ENCODE results near the gene TEX48. TPM values are rescaled to one million over a fixed set of nuclear protein-coding genes. Genes with fewer than 3 reads are reported as not detected.

TEX48 gene
- total and polyA plus RNA-seq, 10 of the 15 experiments (the other 5 are each of a cell fraction or from before 2014, with no cell fraction given), result not detected

DNA sequence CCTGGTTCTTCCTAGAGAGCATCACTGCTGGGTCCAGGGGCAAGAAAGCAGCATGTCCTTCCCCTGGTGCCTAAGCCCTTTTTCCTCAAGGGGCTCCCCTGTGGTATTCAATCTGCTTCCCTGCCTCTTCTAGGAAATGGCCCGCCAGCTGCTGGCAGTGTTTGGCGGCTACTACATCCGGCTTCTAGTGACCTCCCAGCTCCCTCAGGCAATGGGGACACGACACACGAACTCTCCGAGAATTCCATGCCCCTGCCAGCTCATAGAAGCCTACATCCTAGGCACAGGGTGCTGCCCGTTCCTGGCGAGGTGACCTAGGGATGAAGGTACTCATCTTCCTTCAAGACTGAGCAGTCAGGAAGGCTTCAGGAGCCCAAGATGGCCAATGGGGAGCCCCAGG, 39.0 kb downstream of the TEX48 start:
- no peak overlapping the region for H3K27ac ChIP-seq (ENCODE audit: control insufficient read depth, insufficient read depth)
- no peaks in the 10 kb centered on the region for H3K9me3 ChIP-seq (replicated peaks; ENCODE audit: control insufficient read depth, insufficient read depth, low read length)
- H3K4me1 ChIP-seq (ENCODE audit: control insufficient read depth, insufficient read depth, low read length), result no peaks in the 10 kb centered on the region
- no peak for TF ChIP-seq SIX5 (IDR thresholded peaks at IDR 0.05; ENCODE audit: low read depth, low read length, severe bottlenecking)
- TF ChIP-seq CBX5 (IDR thresholded peaks at IDR 0.05; ENCODE audit: low read depth), result no peak
- no peak for TF ChIP-seq ATF7 (IDR thresholded peaks at IDR 0.05; ENCODE audit: low read depth)
- no peak for TF ChIP-seq RFX5 (IDR thresholded peaks at IDR 0.05; ENCODE audit: low read depth, low read length)
- TF ChIP-seq ZNF207 (IDR thresholded peaks at IDR 0.05; ENCODE audit: borderline replicate concordance), result no peak
- TF ChIP-seq NRF1 (conservative IDR thresholded peaks at IDR 0.05; ENCODE audit: low read depth, low read length), result no peak
- no peak for TF ChIP-seq STAT3 (IDR thresholded peaks at IDR 0.05; ENCODE audit: low read depth, low read length)
- no peak for TF ChIP-seq IRF3 (IDR thresholded peaks at IDR 0.05)
- no peak for TF ChIP-seq YY1 (IDR thresholded peaks at IDR 0.05; ENCODE audit: low read depth, low read length)
- TF ChIP-seq SP1 (IDR thresholded peaks at IDR 0.05; ENCODE audit: low read depth, low read length), result no peak
- TF ChIP-seq HDAC6 (IDR thresholded peaks at IDR 0.05; ENCODE audit: unreplicated experiment), result no peak
- TF ChIP-seq, protein P1, sequence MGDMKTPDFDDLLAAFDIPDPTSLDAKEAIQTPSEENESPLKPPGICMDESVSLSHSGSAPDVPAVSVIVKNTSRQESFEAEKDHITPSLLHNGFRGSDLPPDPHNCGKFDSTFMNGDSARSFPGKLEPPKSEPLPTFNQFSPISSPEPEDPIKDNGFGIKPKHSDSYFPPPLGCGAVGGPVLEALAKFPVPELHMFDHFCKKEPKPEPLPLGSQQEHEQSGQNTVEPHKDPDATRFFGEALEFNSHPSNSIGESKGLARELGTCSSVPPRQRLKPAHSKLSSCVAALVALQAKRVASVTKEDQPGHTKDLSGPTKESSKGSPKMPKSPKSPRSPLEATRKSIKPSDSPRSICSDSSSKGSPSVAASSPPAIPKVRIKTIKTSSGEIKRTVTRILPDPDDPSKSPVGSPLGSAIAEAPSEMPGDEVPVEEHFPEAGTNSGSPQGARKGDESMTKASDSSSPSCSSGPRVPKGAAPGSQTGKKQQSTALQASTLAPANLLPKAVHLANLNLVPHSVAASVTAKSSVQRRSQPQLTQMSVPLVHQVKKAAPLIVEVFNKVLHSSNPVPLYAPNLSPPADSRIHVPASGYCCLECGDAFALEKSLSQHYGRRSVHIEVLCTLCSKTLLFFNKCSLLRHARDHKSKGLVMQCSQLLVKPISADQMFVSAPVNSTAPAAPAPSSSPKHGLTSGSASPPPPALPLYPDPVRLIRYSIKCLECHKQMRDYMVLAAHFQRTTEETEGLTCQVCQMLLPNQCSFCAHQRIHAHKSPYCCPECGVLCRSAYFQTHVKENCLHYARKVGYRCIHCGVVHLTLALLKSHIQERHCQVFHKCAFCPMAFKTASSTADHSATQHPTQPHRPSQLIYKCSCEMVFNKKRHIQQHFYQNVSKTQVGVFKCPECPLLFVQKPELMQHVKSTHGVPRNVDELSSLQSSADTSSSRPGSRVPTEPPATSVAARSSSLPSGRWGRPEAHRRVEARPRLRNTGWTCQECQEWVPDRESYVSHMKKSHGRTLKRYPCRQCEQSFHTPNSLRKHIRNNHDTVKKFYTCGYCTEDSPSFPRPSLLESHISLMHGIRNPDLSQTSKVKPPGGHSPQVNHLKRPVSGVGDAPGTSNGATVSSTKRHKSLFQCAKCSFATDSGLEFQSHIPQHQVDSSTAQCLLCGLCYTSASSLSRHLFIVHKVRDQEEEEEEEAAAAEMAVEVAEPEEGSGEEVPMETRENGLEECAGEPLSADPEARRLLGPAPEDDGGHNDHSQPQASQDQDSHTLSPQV (IDR thresholded peaks at IDR 0.05), result no peak
- TF ChIP-seq SMAD5 (IDR thresholded peaks at IDR 0.05; ENCODE audit: low read depth), result no peak
- TF ChIP-seq, protein P2, sequence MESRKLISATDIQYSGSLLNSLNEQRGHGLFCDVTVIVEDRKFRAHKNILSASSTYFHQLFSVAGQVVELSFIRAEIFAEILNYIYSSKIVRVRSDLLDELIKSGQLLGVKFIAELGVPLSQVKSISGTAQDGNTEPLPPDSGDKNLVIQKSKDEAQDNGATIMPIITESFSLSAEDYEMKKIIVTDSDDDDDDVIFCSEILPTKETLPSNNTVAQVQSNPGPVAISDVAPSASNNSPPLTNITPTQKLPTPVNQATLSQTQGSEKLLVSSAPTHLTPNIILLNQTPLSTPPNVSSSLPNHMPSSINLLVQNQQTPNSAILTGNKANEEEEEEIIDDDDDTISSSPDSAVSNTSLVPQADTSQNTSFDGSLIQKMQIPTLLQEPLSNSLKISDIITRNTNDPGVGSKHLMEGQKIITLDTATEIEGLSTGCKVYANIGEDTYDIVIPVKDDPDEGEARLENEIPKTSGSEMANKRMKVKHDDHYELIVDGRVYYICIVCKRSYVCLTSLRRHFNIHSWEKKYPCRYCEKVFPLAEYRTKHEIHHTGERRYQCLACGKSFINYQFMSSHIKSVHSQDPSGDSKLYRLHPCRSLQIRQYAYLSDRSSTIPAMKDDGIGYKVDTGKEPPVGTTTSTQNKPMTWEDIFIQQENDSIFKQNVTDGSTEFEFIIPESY (IDR thresholded peaks at IDR 0.05), result no peak
- TF ChIP-seq KLF5 (IDR thresholded peaks at IDR 0.05; ENCODE audit: partially characterized antibody), result no peak
- TF ChIP-seq CREM (IDR thresholded peaks at IDR 0.05; ENCODE audit: low read depth), result no peak
- no peak for TF ChIP-seq ZNF24 (IDR thresholded peaks at IDR 0.05)
- TF ChIP-seq TCF12 (IDR thresholded peaks at IDR 0.05; ENCODE audit: low read depth, low read length), result no peak
- TF ChIP-seq BRCA1 (IDR thresholded peaks at IDR 0.05; ENCODE audit: low read depth, low read length), result no peak
- no peak for TF ChIP-seq NR2F1 (conservative IDR thresholded peaks at IDR 0.05)
- no peaks in the 10 kb centered on the region for H4K20me1 ChIP-seq (ENCODE audit: control insufficient read depth, insufficient read depth)
- no peak for FAIRE-seq
- no peak for ATAC-seq
- no peak for DNase-seq (ENCODE audit: low read depth, low spot score)
- BruUV-seq (replicated peaks), result no TSS peak
- ChIA-PET RAD21 (ENCODE audit: unreplicated experiment) (interaction anchor here (0.6 kb wide), 1 partner anchor 881 kb away, joined by 3 read pairs; no protein-coding TSS in a partner anchor), POLR2A (no interaction called here), SMC1A (ENCODE audit: uncharacterized antibody, unreplicated experiment) (interaction anchor here (1.0 to 3.1 kb wide), 3 partner anchors 10 to 237 kb away, joined by 3 to 16 read pairs (median 3); no protein-coding TSS in a partner anchor), CTCF (interaction anchor here (1.8 kb wide), 1 partner anchor 10 kb away, joined by 11 read pairs; no protein-coding TSS in a partner anchor)
- intact Hi-C loops (cut with micrococcal nuclease; ENCODE audit: unreplicated experiment), result no loop called here
- H3K79me2 ChIP-seq (ENCODE audit: control insufficient read depth, insufficient read depth, low read length), result no peaks in the 10 kb centered on the region
- WGBS (ENCODE audit: insufficient coverage, insufficient replicate concordance, low lambda C conversion rate, missing lambda C conversion rate), result 98% methylated on average over 8 of the region's 8 CpGs
- H2AFZ ChIP-seq (ENCODE audit: control insufficient read depth, low read depth, low read length), result no peak overlapping the region
- no peak overlapping the region for H3K4me3 ChIP-seq
- no peak overlapping the region for H3K4me2 ChIP-seq (ENCODE audit: control insufficient read depth, insufficient read depth)
- H3K9ac ChIP-seq (ENCODE audit: control insufficient read depth, insufficient read depth, low read length), result no peak overlapping the region
- in situ Hi-C loops (cut with MboI), result no loop called here
- no peaks in the 10 kb centered on the region for H3K27me3 ChIP-seq (replicated peaks in 1 of 2; ENCODE audit: control insufficient read depth in 2 of 2, insufficient read depth in 2 of 2, low read length in 1 of 2)
- H3K36me3 ChIP-seq (ENCODE audit: control insufficient read depth in 2 of 2, insufficient read depth in 2 of 2, low read length in 1 of 2), result peaks cover 19 to 47% of the 10 kb centered on the region in 2 experiments
